BE2C (cell line): ENCODE data around the gene MARCHF2.

Experiments
- DNase-seq: peaks from one replicate; pipeline ENCODE4 v3.0.0-alpha.2; 2020
- H3K27me3 ChIP-seq: fragments of 250-450 bp; sonication (Bioruptor Pico); 2 replicates; pipeline ENCODE4 v1.5.1; 2020; ENCODE audit warnings: mild to moderate bottlenecking
- H3K36me3 ChIP-seq: fragments of 250-450 bp; sonication (Bioruptor Pico); 2 replicates; pipeline ENCODE4 v1.5.1; 2020; ENCODE audit warnings: mild to moderate bottlenecking
- H3K4me1 ChIP-seq: fragments of 250-450 bp; sonication (Bioruptor Pico); 2 replicates; pipeline ENCODE4 v1.5.1; 2020
- H3K4me3 ChIP-seq: 2 replicates; pipeline ENCODE4 v1.5.1; 2011; ENCODE audit warnings: low read depth, low read length
- H3K9me3 ChIP-seq: fragments of 250-450 bp; sonication (Bioruptor Pico); 2 replicates; pipeline ENCODE4 v1.5.1; 2020
- TF ChIP-seq, protein P1 (sequence below): IDR thresholded peaks from 2 replicates; pipeline ENCODE4 v1.5.1; 2012; ENCODE audit warnings: mild to moderate bottlenecking, low read depth, low read length

The MARCHF2 gene

GRCh38 chr19:8453616-8454015 lies 40.5 kb downstream of the MARCHF2 start:
- H3K36me3 ChIP-seq, result peaks cover 56% of the 10 kb centered on the region
- H3K9me3 ChIP-seq, result no peaks in the 10 kb centered on the region
- peaks cover 13% of the 10 kb centered on the region for H3K4me1 ChIP-seq
- no peak for DNase-seq
- TF ChIP-seq, protein P1, sequence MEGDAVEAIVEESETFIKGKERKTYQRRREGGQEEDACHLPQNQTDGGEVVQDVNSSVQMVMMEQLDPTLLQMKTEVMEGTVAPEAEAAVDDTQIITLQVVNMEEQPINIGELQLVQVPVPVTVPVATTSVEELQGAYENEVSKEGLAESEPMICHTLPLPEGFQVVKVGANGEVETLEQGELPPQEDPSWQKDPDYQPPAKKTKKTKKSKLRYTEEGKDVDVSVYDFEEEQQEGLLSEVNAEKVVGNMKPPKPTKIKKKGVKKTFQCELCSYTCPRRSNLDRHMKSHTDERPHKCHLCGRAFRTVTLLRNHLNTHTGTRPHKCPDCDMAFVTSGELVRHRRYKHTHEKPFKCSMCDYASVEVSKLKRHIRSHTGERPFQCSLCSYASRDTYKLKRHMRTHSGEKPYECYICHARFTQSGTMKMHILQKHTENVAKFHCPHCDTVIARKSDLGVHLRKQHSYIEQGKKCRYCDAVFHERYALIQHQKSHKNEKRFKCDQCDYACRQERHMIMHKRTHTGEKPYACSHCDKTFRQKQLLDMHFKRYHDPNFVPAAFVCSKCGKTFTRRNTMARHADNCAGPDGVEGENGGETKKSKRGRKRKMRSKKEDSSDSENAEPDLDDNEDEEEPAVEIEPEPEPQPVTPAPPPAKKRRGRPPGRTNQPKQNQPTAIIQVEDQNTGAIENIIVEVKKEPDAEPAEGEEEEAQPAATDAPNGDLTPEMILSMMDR, result no peak
- no peak overlapping the region for H3K4me3 ChIP-seq
- H3K27me3 ChIP-seq, result no peaks in the 10 kb centered on the region

- H3K4me3 ChIP-seq, result no peak overlapping the region
- no peak for DNase-seq
- H3K36me3 ChIP-seq, result peaks cover 62% of the 10 kb centered on the region
- peaks cover 13% of the 10 kb centered on the region for H3K4me1 ChIP-seq
- H3K9me3 ChIP-seq, result no peaks in the 10 kb centered on the region
- H3K27me3 ChIP-seq, result no peaks in the 10 kb centered on the region
- TF ChIP-seq, protein P1, result no peak
These were observed 41.1 kb downstream of the MARCHF2 start for GRCh38 chr19:8454218-8454617.

DNA sequence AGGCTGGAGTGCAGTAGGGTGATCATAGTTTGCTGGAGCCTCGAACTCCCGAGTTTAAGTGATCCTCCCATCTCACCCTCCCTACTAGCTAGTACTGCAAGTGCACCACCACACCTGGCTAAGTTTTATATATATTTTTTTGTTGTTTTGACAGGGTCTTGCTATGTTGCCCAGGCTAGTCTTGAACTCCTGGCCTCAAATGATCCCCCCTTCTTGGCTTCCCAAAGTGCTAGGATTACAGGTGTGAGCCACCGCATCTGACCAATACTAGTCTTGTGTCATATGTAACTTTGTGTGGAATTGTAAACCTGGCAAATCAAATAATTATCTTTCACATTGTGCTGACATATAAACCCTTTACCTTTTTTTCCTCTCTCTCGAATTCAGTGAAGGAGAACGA lies 41.9 kb downstream of the MARCHF2 start:
- Histone ChIP-seq H3K4me1 (peaks cover 13% of the 10 kb centered on the region), H3K27me3 (no peaks in the 10 kb centered on the region), H3K36me3 (peaks cover 63% of the 10 kb centered on the region), H3K4me3 (no peak overlapping the region), H3K9me3 (no peaks in the 10 kb centered on the region)
- TF ChIP-seq, protein P1, result no peak
- DNase-seq, result no peak

GRCh38 chr19:8456064-8456463 lies 43.0 kb downstream of the MARCHF2 start:
- DNase-seq, result peak; percentile 44
- Histone ChIP-seq H3K4me1 (peaks cover 13% of the 10 kb centered on the region), H3K36me3 (peaks cover 59% of the 10 kb centered on the region), H3K9me3 (no peaks in the 10 kb centered on the region), H3K4me3 (no peak overlapping the region), H3K27me3 (no peaks in the 10 kb centered on the region)
- TF ChIP-seq, protein P1, result peak; percentile 42

GRCh38 chr19:8457209-8457608 lies 44.1 kb downstream of the MARCHF2 start:
- Histone ChIP-seq H3K4me3 (no peak overlapping the region), H3K36me3 (peaks cover 52% of the 10 kb centered on the region), H3K9me3 (no peaks in the 10 kb centered on the region), H3K27me3 (no peaks in the 10 kb centered on the region), H3K4me1 (peaks cover 13% of the 10 kb centered on the region)
- DNase-seq, result no peak
- TF ChIP-seq, protein P1, result no peak

DNA sequence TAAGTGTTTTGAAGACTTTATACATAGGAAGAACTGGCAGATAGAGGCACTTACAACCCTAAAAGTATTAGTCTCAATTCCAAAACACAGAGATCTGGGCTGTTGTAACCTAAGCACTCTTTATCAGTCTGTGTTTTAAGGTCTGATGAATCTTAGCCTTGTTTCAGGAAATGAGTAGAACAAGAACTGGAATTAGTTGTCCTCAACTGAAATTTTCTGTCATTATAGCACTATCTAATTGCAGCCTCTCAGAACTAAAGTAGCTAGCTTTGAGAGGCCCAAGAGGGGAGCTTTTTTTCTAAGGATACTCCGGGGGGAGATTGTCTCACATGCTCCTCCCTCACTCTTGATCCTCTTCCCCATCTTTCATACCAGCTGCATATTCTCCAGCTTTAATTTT lies 44.7 kb downstream of the MARCHF2 start:
- peaks cover 13% of the 10 kb centered on the region for H3K4me1 ChIP-seq
- no peak overlapping the region for H3K4me3 ChIP-seq
- DNase-seq, result no peak
- H3K36me3 ChIP-seq, result peaks cover 47% of the 10 kb centered on the region
- no peaks in the 10 kb centered on the region for H3K27me3 ChIP-seq
- TF ChIP-seq, protein P1, result no peak
- no peaks in the 10 kb centered on the region for H3K9me3 ChIP-seq
